OCI-LY3 (cell line): ENCODE measurements around the gene IFNGR2.

Experiments used
- CTCF ChIP-seq: fragments of 200-600, 300-600 bp; sonication (generic); IDR thresholded peaks from 2 replicates; pipeline ENCODE4 v1.5.1; 2014; ENCODE audit warnings: antibody characterized with exemption, low read length, low read depth
- EZH2phosphoT487 ChIP-seq: fragments of 200-600 bp; shearing (Covaris generic); IDR thresholded peaks from 2 replicates; pipeline ENCODE4 v1.6.1; 2018; ENCODE audit warnings: antibody characterized with exemption, mixed run types, low read depth

- TF ChIP-seq CTCF = no peak
- TF ChIP-seq EZH2phosphoT487 = no peak
Measured at GRCh38 chr21:33441489-33442477, 38.6 kb downstream of the IFNGR2 start.
